Bronchial epithelial cell (primary cell): ENCODE data around the gene CYP39A1. TPM values are rescaled to one million over a fixed set of nuclear protein-coding genes. Genes with fewer than 3 reads are reported as not detected.

Experiments used
- DNase-seq: peaks from one replicate; pipeline ENCODE4 v3.0.0-alpha.2; 2010; ENCODE audit warnings: low read depth
- FAIRE-seq: peaks from 2 replicates; lab custom pipeline; 2011; peaks lifted over from hg19 to GRCh38; lab: Jason Lieb, UNC
- H3K27me3 ChIP-seq: 2 replicates; pipeline ENCODE4 v1.5.1; 2011; ENCODE audit warnings: low read length; ENCODE audit not compliant: control insufficient read depth, insufficient read depth
- H3K36me3 ChIP-seq: 2 replicates; pipeline ENCODE4 v1.5.1; 2011; ENCODE audit warnings: low read length; ENCODE audit not compliant: control insufficient read depth, insufficient read depth
- H3K4me3 ChIP-seq: 2 replicates; pipeline ENCODE4 v1.5.1; 2011; ENCODE audit warnings: mild to moderate bottlenecking, low read depth, low read length, control low read depth
- CTCF ChIP-seq: IDR thresholded peaks from 2 replicates; pipeline ENCODE4 v1.5.1; 2011; ENCODE audit warnings: mild to moderate bottlenecking, moderate library complexity, low read length, control low read depth, inconsistent platforms; ENCODE audit not compliant: insufficient read depth, severe bottlenecking
- total RNA-seq: library from RNA; depleted of rRNA; stranded (reverse); fragments of >200 nt; gene quantifications from 2 replicates; pipeline ENCODE4 v1.2.1, GENCODE V29; 2014

CYP39A1 gene
- total RNA-seq, 1 donor from 2014 or later: 5.0 TPM

GRCh38 chr6:46584586-46584985 is 68.0 kb downstream of the CYP39A1 start:
- Histone ChIP-seq H3K36me3 (no peaks in the 10 kb centered on the region), H3K27me3 (no peaks in the 10 kb centered on the region), H3K4me3 (no peak overlapping the region)
- FAIRE-seq: no peak
- DNase-seq: peak; percentile 11
- no peak for TF ChIP-seq CTCF

GRCh38 chr6:46583721-46584120 is 68.9 kb downstream of the CYP39A1 start:
- no peaks in the 10 kb centered on the region for H3K27me3 ChIP-seq
- DNase-seq (no peak), FAIRE-seq (no peak)
- no peak overlapping the region for H3K4me3 ChIP-seq
- H3K36me3 ChIP-seq: no peaks in the 10 kb centered on the region
- TF ChIP-seq CTCF: no peak

GRCh38 chr6:46583081-46583480 is 69.5 kb downstream of the CYP39A1 start:
- no peaks in the 10 kb centered on the region for H3K36me3 ChIP-seq
- FAIRE-seq (no peak), DNase-seq (no peak)
- TF ChIP-seq CTCF: no peak
- H3K4me3 ChIP-seq: no peak overlapping the region
- no peaks in the 10 kb centered on the region for H3K27me3 ChIP-seq

GRCh38 chr6:46581459-46582177 is 71.0 kb downstream of the CYP39A1 start:
- FAIRE-seq (no peak), DNase-seq (peak; percentile 3)
- Histone ChIP-seq H3K27me3 (no peaks in the 10 kb centered on the region), H3K36me3 (no peaks in the 10 kb centered on the region), H3K4me3 (no peak overlapping the region)
- no peak for TF ChIP-seq CTCF

GRCh38 chr6:46575530-46575929 is 77.1 kb downstream of the CYP39A1 start:
- no peak for TF ChIP-seq CTCF
- Histone ChIP-seq H3K36me3 (no peaks in the 10 kb centered on the region), H3K4me3 (no peak overlapping the region), H3K27me3 (no peaks in the 10 kb centered on the region)
- DNase-seq: no peak
- no peak for FAIRE-seq

- FAIRE-seq (no peak), DNase-seq (no peak)
- H3K4me3 ChIP-seq: no peak overlapping the region
- H3K27me3 ChIP-seq: no peaks in the 10 kb centered on the region
- no peaks in the 10 kb centered on the region for H3K36me3 ChIP-seq
- TF ChIP-seq CTCF: no peak
Measured at GRCh38 chr6:46573140-46573539, 79.5 kb downstream of the CYP39A1 start.
